Panc1 (cell line): Measurements from ENCODE around the gene PARP11. TPM values are rescaled to one million over a fixed set of nuclear protein-coding genes. Genes with fewer than 3 reads are reported as not detected.

Source experiments
- ATAC-seq: fragments of 200-7000 bp; cut with Tn5 transposase; 2 replicates; pipeline ENCODE4 v1.9.1; 2020; ENCODE audit warnings: mild to moderate bottlenecking, moderate library complexity
- BruUV-seq: library from RNA; stranded (reverse); fragments of 400-500 nt; replicated peaks from 2 replicates; lab custom pipeline; 2021; lab: Mats Ljungman, UMichigan
- CTCF ChIA-PET: fragments of 300-600 bp; sonication (Branson Sonifier 250); formaldehyde crosslinking; loops from one replicate; lab custom pipeline; 2022; ENCODE audit warnings: antibody characterized with exemption; lab: Charles Lee
- POLR2A ChIA-PET: fragments of 300-600 bp; sonication (Branson Sonifier 250); formaldehyde crosslinking; loops from one replicate; lab custom pipeline; 2022; ENCODE audit warnings: antibody characterized with exemption; lab: Charles Lee
- DNase-seq: peaks from one replicate; pipeline ENCODE4 v3.0.0-alpha.2; 2010; ENCODE audit warnings: low read depth, low spot score
- H3K27ac ChIP-seq: 2 replicates; pipeline ENCODE4 v1.5.1; 2011; ENCODE audit warnings: mild to moderate bottlenecking, low read length, inconsistent platforms
- H3K27me3 ChIP-seq: fragments of 200-500 bp; sonication (Bioruptor generic); 2 replicates; pipeline ENCODE4 v1.6.0; 2014; ENCODE audit warnings: low read length, inconsistent platforms; ENCODE audit not compliant: control insufficient read depth, insufficient read depth
- H3K36me3 ChIP-seq: fragments of 200-500 bp; sonication (Bioruptor generic); 2 replicates; pipeline ENCODE4 v1.5.1; 2014; ENCODE audit warnings: inconsistent platforms, mild to moderate bottlenecking, low read length, moderate library complexity; ENCODE audit not compliant: control insufficient read depth, insufficient read depth
- H3K4me1 ChIP-seq: 2 replicates; pipeline ENCODE4 v1.5.1; 2011; ENCODE audit warnings: inconsistent platforms, mild to moderate bottlenecking, low read length, moderate library complexity; ENCODE audit not compliant: control insufficient read depth, insufficient read depth
- H3K4me3 ChIP-seq, 2 experiments: 2 replicates each; pipeline ENCODE4 v1.5.1; 2011 to 2012; ENCODE audit warnings: low read depth in 2 of 2, low read length in 2 of 2, mild to moderate bottlenecking in 2 of 2, inconsistent platforms in 1 of 2, moderate library complexity in 1 of 2
- H3K9me3 ChIP-seq: fragments of 200-500 bp; sonication (Bioruptor generic); 2 replicates; pipeline ENCODE4 v1.5.1; 2014; ENCODE audit warnings: low read depth, mild to moderate bottlenecking, inconsistent platforms, low read length, moderate library complexity; ENCODE audit not compliant: control insufficient read depth, insufficient read depth
- CTCF ChIP-seq: fragments of 450-650 bp; IDR thresholded peaks from 2 replicates; pipeline ENCODE4 v1.5.1; 2017; ENCODE audit warnings: mild to moderate bottlenecking
- POLR2AphosphoS5 ChIP-seq: IDR thresholded peaks from 2 replicates; pipeline ENCODE4 v1.6.1; 2012; ENCODE audit warnings: mild to moderate bottlenecking, low read depth, low read length, moderate library complexity
- REST ChIP-seq, 2 experiments: IDR thresholded peaks; 2 replicates each; pipeline ENCODE4 v1.6.1; 2011 to 2012; ENCODE audit warnings: low read depth in 2 of 2, control low read depth in 1 of 2, low read length in 1 of 2, mild to moderate bottlenecking in 1 of 2, moderate library complexity in 1 of 2; ENCODE audit not compliant: insufficient read depth in 1 of 2
- SIN3A ChIP-seq: IDR thresholded peaks from 2 replicates; pipeline ENCODE4 v1.6.1; 2012; ENCODE audit warnings: low read depth, mild to moderate bottlenecking, low read length, moderate library complexity, borderline replicate concordance; ENCODE audit not compliant: insufficient read depth
- TCF7L2 ChIP-seq: IDR thresholded peaks from 2 replicates; pipeline ENCODE4 v1.6.1; 2011; ENCODE audit warnings: mild to moderate bottlenecking, low read depth, low read length, inconsistent platforms
- in situ Hi-C: cut with HindIII; loops from 2 replicates; pipeline ENCODE4 v1.10.0; 2016; ENCODE audit warnings: low sequenced_read_pairs, low pct_unique_long_range_greater_than_20kb
- intact Hi-C: fragments of 100-400 bp; cut with micrococcal nuclease; formaldehyde crosslinking; loops from one replicate; pipeline ENCODE4 v1.10.0; 2022; ENCODE audit not compliant: unreplicated experiment
- total RNA-seq: library from RNA; stranded (reverse); gene quantifications from one replicate; pipeline ENCODE4 v1.2.1, GENCODE V29; 2021; ENCODE audit not compliant: unreplicated experiment

Gene PARP11
- total RNA-seq, 1 experiment from 2014 or later = 7.3 TPM

GRCh38 chr12:3792623-3793288 is 80.4 kb downstream of the PARP11 start:
- H3K36me3 ChIP-seq = no peaks in the 10 kb centered on the region
- H3K4me1 ChIP-seq = no peaks in the 10 kb centered on the region
- no peak for DNase-seq
- in situ Hi-C loops (no loop called here), intact Hi-C loops (no loop called here)
- no peak overlapping the region for H3K27ac ChIP-seq
- H3K4me3 ChIP-seq = no peak overlapping the region
- no TSS peak for BruUV-seq
- CTCF ChIA-PET = no interaction called here
- POLR2A ChIA-PET = no interaction called here
- H3K27me3 ChIP-seq = no peaks in the 10 kb centered on the region; the same call in 1 of the 2 replicates
- H3K9me3 ChIP-seq = no peaks in the 10 kb centered on the region
- TF ChIP-seq REST (IDR thresholded peaks at IDR 0.05; ENCODE audit: insufficient read depth in 1 of 2, low read depth in 2 of 2, low read length in 1 of 2) (no peak), SIN3A (no peak), CTCF (no peak), POLR2AphosphoS5 (no peak), TCF7L2 (no peak)
- no peak for ATAC-seq

- BruUV-seq = no TSS peak
- no peaks in the 10 kb centered on the region for H3K4me1 ChIP-seq
- ATAC-seq (no peak), DNase-seq (no peak)
- no peaks in the 10 kb centered on the region for H3K36me3 ChIP-seq
- ChIA-PET POLR2A (no interaction called here), CTCF (no interaction called here)
- H3K27ac ChIP-seq = no peak overlapping the region
- TF ChIP-seq SIN3A (no peak), CTCF (no peak), TCF7L2 (no peak), POLR2AphosphoS5 (no peak), REST (IDR thresholded peaks at IDR 0.05; ENCODE audit: insufficient read depth in 1 of 2, low read depth in 2 of 2, low read length in 1 of 2) (no peak)
- H3K9me3 ChIP-seq = no peaks in the 10 kb centered on the region
- H3K4me3 ChIP-seq = no peak overlapping the region
- in situ Hi-C loops (no loop called here), intact Hi-C loops (no loop called here)
- H3K27me3 ChIP-seq = no peaks in the 10 kb centered on the region; the same call in 1 of the 2 replicates
These were observed 81.8 kb downstream of the PARP11 start for GRCh38 chr12:3791256-3791874.
